Mesendoderm (in vitro differentiated cells): ENCODE data around the gene CFAP52.
"Not testable (repeated sequence)": the region's sequence is repeated elsewhere in the genome, so short reads cannot be mapped to it uniquely, and the experiment has no call there.

Experiments used
- DNase-seq: peaks from one replicate; pipeline ENCODE4 v3.0.0; 2013
- H2AK5ac ChIP-seq: 2 replicates; pipeline ENCODE4 v1.6.1; 2013; ENCODE audit warnings: low read length, inconsistent platforms
- H2BK120ac ChIP-seq: 2 replicates; pipeline ENCODE4 v1.6.1; 2013; ENCODE audit warnings: low read depth, mild to moderate bottlenecking, low read length, moderate library complexity, mixed read lengths
- H2BK15ac ChIP-seq: replicated peaks from 2 replicates; pipeline ENCODE4 v1.6.1; 2013; ENCODE audit warnings: low read depth, mild to moderate bottlenecking, moderate library complexity
- H2BK5ac ChIP-seq: 2 replicates; pipeline ENCODE4 v1.6.1; 2013; ENCODE audit warnings: low read length, inconsistent platforms
- H3K18ac ChIP-seq: 2 replicates; pipeline ENCODE4 v1.6.1; 2013; ENCODE audit warnings: mild to moderate bottlenecking, low read length, mixed read lengths
- H3K23ac ChIP-seq: one replicate; pipeline ENCODE4 v1.6.1; 2013; ENCODE audit warnings: low read length
- H3K27ac ChIP-seq: 2 replicates; pipeline ENCODE4 v1.5.1; 2013; ENCODE audit warnings: low read depth, mild to moderate bottlenecking, inconsistent platforms, low read length, moderate library complexity
- H3K27me3 ChIP-seq: 2 replicates; pipeline ENCODE4 v1.6.1; 2013; ENCODE audit warnings: low read length, control low read depth, mild to moderate bottlenecking, inconsistent platforms; ENCODE audit not compliant: insufficient read depth, poor library complexity
- H3K36me3 ChIP-seq: 2 replicates; pipeline ENCODE4 v1.6.1; 2013; ENCODE audit warnings: low read length, inconsistent platforms; ENCODE audit not compliant: control insufficient read depth, insufficient read depth
- H3K4ac ChIP-seq: one replicate; pipeline ENCODE4 v1.6.1; 2013; ENCODE audit warnings: low read depth, mild to moderate bottlenecking, low read length, moderate library complexity
- H3K4me1 ChIP-seq: 2 replicates; pipeline ENCODE4 v1.6.1; 2013; ENCODE audit warnings: low read depth, low read length, inconsistent platforms; ENCODE audit not compliant: control insufficient read depth
- H3K4me2 ChIP-seq: 2 replicates; pipeline ENCODE4 v1.6.1; 2013; ENCODE audit warnings: low read length
- H3K4me3 ChIP-seq: 2 replicates; pipeline ENCODE4 v1.5.1; 2013; ENCODE audit warnings: mild to moderate bottlenecking, low read length
- H3K56ac ChIP-seq: one replicate; pipeline ENCODE4 v1.6.1; 2013; ENCODE audit warnings: low read length
- H3K79me1 ChIP-seq: 2 replicates; pipeline ENCODE4 v1.6.1; 2013; ENCODE audit warnings: low read length, inconsistent platforms
- H3K79me2 ChIP-seq: 2 replicates; pipeline ENCODE4 v1.6.1; 2013; ENCODE audit warnings: mild to moderate bottlenecking, low read length; ENCODE audit not compliant: control insufficient read depth, insufficient read depth
- H3K9ac ChIP-seq: 2 replicates; pipeline ENCODE4 v1.6.1; 2013; ENCODE audit warnings: low read length, inconsistent platforms
- H4K5ac ChIP-seq: one replicate; pipeline ENCODE4 v1.6.1; 2013; ENCODE audit warnings: low read length
- H4K8ac ChIP-seq: one replicate; pipeline ENCODE4 v1.6.1; 2013; ENCODE audit warnings: low read depth, mild to moderate bottlenecking, control low read depth, low read length, moderate library complexity
- WGBS: extraction: QIAGEN DNeasy Blood & Tissue Kit; methylation state at CpG from one replicate; pipeline ENCODE4 v1.1.7; 2013; ENCODE audit warnings: low lambda C conversion rate, missing lambda C conversion rate; ENCODE audit not compliant: insufficient coverage; ENCODE audit errors: extremely low coverage; 5-methylcytosine and 5-hydroxymethylcytosine counted together

CFAP52 gene

DNA sequence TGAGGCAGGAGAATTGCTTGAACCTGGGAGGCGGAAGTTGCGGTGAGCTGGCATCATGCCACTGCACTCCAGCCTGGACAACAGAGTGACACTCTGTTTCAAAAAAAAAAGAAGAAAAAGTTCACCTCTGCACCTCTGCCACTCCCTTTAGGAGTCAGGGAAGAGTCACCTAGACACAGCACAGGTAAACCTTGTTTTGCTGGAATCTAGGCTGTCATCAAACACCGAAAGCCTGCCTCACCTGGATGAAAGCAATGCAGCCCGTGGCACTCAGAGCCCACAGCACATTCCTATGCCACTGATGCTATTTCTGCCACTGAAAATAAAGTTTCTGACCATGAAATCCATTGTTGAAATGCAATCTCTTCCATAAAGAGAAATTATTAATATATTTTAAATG lies 22.2 kb downstream of the CFAP52 start:
- WGBS, result no CpG with 5 or more reads among the region's 4 CpGs

DNA sequence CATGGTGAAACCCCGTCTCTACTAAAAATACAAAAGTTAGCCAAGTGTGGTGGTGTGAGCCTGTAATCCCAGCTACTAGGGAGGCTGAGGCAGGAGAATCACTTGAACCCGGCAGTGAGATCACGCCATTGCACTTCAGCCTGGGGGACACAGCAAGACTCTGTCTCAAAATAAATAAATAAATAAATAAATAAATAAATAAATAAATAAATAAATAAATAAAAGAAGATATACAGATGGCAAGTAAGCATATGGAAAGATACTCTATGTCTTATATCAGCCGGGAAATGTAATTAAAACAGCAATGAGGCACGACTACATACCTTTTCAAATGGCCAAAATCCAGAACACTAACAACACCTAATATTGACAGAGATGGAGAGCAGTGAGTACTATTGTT lies 28.1 kb downstream of the CFAP52 start:
- H3K36me3 ChIP-seq, H3K79me1 ChIP-seq, H2BK5ac ChIP-seq, H3K4me2 ChIP-seq, H4K8ac ChIP-seq, H3K18ac ChIP-seq, H3K4me1 ChIP-seq, H3K27me3 ChIP-seq, H2BK15ac ChIP-seq, H2BK120ac ChIP-seq, DNase-seq, H3K4me3 ChIP-seq, H3K79me2 ChIP-seq, H2AK5ac ChIP-seq, H3K9ac ChIP-seq, H3K23ac ChIP-seq, H3K4ac ChIP-seq, H3K27ac ChIP-seq, H3K56ac ChIP-seq, H4K5ac ChIP-seq: not testable (repeated sequence)
- no CpG with 5 or more reads among the region's 5 CpGs for WGBS

More for the DNA sequence above, 22.2 kb downstream of the CFAP52 start:
- no peak overlapping the region for H3K4ac ChIP-seq
- H3K4me2 ChIP-seq, result no peak overlapping the region
- no peaks in the 10 kb centered on the region for H3K79me1 ChIP-seq
- H3K27ac ChIP-seq, result no peak overlapping the region
- H3K23ac ChIP-seq, result no peak overlapping the region
- H2BK15ac ChIP-seq, result no peak overlapping the region
- no peaks in the 10 kb centered on the region for H3K4me1 ChIP-seq
- no peak overlapping the region for H4K8ac ChIP-seq
- no peak overlapping the region for H3K4me3 ChIP-seq
- no peak overlapping the region for H3K56ac ChIP-seq
- DNase-seq, result no peak
- no peak overlapping the region for H2AK5ac ChIP-seq
- H2BK5ac ChIP-seq, result no peak overlapping the region
- H3K36me3 ChIP-seq, result no peaks in the 10 kb centered on the region
- no peaks in the 10 kb centered on the region for H3K27me3 ChIP-seq
- no peak overlapping the region for H3K9ac ChIP-seq
- H3K18ac ChIP-seq, result no peak overlapping the region
- no peak overlapping the region for H2BK120ac ChIP-seq
- H4K5ac ChIP-seq, result no peak overlapping the region
- no peaks in the 10 kb centered on the region for H3K79me2 ChIP-seq

DNA sequence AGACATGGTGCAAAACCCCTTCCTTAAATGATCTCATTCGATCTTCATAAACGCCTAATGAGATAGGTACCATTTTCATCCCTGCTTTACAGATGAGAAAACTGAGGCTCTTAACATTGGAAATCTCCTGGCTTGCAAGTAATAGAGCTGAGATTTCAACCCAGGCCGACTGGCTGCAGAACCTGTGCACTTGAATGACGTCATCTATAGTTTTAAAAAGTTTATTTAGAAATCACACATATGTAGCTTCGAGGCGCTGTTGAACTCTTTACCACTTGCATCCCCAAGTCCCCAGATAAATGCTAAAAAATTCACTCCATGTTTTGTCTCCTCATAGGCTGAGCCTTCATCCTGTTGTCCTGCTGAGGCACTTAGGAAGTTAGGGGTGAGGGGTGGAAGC lies 30.0 kb downstream of the CFAP52 start:
- no peak overlapping the region for H4K8ac ChIP-seq
- H2BK5ac ChIP-seq, result no peak overlapping the region
- H3K23ac ChIP-seq, result no peak overlapping the region
- no peaks in the 10 kb centered on the region for H3K27me3 ChIP-seq
- no peak for DNase-seq
- no peak overlapping the region for H4K5ac ChIP-seq
- H3K27ac ChIP-seq, result no peak overlapping the region
- H3K79me1 ChIP-seq, result no peaks in the 10 kb centered on the region
- no peak overlapping the region for H3K56ac ChIP-seq
- no peak overlapping the region for H3K4ac ChIP-seq
- no peak overlapping the region for H3K4me2 ChIP-seq
- no CpG with 5 or more reads among the region's 6 CpGs for WGBS
- H3K4me1 ChIP-seq, result no peaks in the 10 kb centered on the region
- no peak overlapping the region for H3K18ac ChIP-seq
- H3K36me3 ChIP-seq, result no peaks in the 10 kb centered on the region
- H2BK15ac ChIP-seq, result no peak overlapping the region
- H3K9ac ChIP-seq, result no peak overlapping the region
- H2BK120ac ChIP-seq, result no peak overlapping the region
- no peaks in the 10 kb centered on the region for H3K79me2 ChIP-seq
- no peak overlapping the region for H2AK5ac ChIP-seq
- H3K4me3 ChIP-seq, result no peak overlapping the region

DNA sequence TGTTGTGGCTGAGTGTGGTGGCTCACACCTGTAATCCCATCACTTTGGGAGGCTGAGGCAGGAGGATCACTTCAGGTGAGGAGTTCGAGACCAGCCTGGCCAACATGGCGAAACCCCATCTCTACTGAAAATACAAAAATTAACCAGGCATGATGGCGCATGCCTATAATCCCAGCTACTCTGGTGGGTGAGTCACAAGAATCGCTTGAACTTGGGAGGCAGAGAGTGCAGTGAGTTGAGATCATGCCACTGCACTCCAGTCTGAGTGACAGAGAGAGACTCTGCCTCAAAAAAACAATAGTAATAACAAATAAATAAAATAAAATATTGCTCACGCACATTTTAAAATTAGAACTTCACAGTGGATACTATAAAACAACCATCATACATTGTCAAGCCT lies 30.6 kb downstream of the CFAP52 start:
- DNase-seq, H3K4me2 ChIP-seq, H2BK120ac ChIP-seq, H2BK15ac ChIP-seq, H3K36me3 ChIP-seq, H2AK5ac ChIP-seq, H3K4me3 ChIP-seq, H3K23ac ChIP-seq, H4K5ac ChIP-seq, H4K8ac ChIP-seq, H3K27ac ChIP-seq, H3K79me1 ChIP-seq, H3K79me2 ChIP-seq, H3K56ac ChIP-seq, H3K4me1 ChIP-seq, H3K27me3 ChIP-seq, H3K18ac ChIP-seq, H3K4ac ChIP-seq, H3K9ac ChIP-seq, H2BK5ac ChIP-seq: not testable (repeated sequence)
- no CpG with 5 or more reads among the region's 5 CpGs for WGBS

DNA sequence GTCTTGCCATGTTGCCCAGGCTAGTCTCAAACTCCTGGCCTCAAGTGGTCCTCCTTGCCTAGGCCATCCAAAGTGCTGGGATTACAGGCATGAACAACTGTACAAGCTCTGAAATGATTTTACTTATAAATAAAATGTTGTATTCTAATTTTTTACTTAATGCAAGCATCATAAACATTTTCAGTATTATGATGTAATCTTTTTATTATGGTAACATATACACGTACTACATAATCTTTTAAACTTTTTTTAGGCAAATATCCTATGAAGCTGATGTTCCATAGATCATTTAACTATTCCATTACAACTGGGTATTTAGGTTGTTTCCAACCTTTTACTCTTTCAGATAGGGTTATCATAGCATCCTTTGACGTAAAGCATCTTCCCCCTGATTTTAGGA lies 35.1 kb downstream of the CFAP52 start:
- 100% methylated on average over 1 of the region's 2 CpGs for WGBS
- Histone ChIP-seq H2BK5ac (no peak overlapping the region), H2AK5ac (no peak overlapping the region), H3K4me1 (no peaks in the 10 kb centered on the region), H3K18ac (no peak overlapping the region), H3K23ac (no peak overlapping the region), H3K27me3 (no peaks in the 10 kb centered on the region), H3K36me3 (no peaks in the 10 kb centered on the region), H3K79me1 (no peaks in the 10 kb centered on the region), H3K79me2 (no peaks in the 10 kb centered on the region), H4K5ac (no peak overlapping the region), H3K9ac (no peak overlapping the region), H3K4ac (no peak overlapping the region), H3K4me3 (no peak overlapping the region), H3K56ac (no peak overlapping the region), H2BK120ac (no peak overlapping the region), H3K27ac (no peak overlapping the region), H2BK15ac (no peak overlapping the region), H4K8ac (no peak overlapping the region), H3K4me2 (no peak overlapping the region)
- DNase-seq, result no peak

DNA sequence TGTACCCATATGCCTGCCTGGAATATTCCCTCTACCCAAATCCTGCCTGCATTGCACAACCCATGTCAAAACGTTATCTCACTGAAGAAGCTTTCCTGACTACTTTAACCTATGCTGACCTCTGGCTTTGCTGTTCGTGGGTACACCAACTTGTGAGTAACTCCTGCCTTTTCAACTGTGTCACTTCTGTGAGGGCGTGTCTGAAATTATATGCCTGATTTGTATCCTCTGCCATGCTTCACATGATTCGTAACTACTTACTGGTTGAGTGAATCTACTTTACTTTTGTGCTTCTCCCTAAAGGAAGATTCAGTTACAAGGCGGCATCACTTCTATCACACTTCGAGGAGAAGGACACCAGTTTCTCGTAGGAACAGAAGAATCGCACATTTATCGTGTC lies 35.6 kb downstream of the CFAP52 start:
- no peak overlapping the region for H3K4me2 ChIP-seq
- H3K27ac ChIP-seq, result no peak overlapping the region
- no peaks in the 10 kb centered on the region for H3K79me2 ChIP-seq
- no peak overlapping the region for H3K56ac ChIP-seq
- no peak overlapping the region for H3K18ac ChIP-seq
- H3K4me1 ChIP-seq, result no peaks in the 10 kb centered on the region
- no peak for DNase-seq
- no peak overlapping the region for H2BK15ac ChIP-seq
- no CpG with 5 or more reads among the region's 9 CpGs for WGBS
- no peak overlapping the region for H3K23ac ChIP-seq
- H3K4me3 ChIP-seq, result no peak overlapping the region
- no peak overlapping the region for H3K4ac ChIP-seq
- H3K27me3 ChIP-seq, result no peaks in the 10 kb centered on the region
- H2BK5ac ChIP-seq, result no peak overlapping the region
- no peaks in the 10 kb centered on the region for H3K79me1 ChIP-seq
- H4K8ac ChIP-seq, result no peak overlapping the region
- no peaks in the 10 kb centered on the region for H3K36me3 ChIP-seq
- no peak overlapping the region for H4K5ac ChIP-seq
- H2AK5ac ChIP-seq, result no peak overlapping the region
- H3K9ac ChIP-seq, result no peak overlapping the region
- no peak overlapping the region for H2BK120ac ChIP-seq
